GM19099 (cell line): Measurements from ENCODE around the gene SCTR.

Experiments
- POLR2A ChIP-seq: IDR thresholded peaks from 3 replicates; pipeline ENCODE4 v1.6.1; 2011; ENCODE audit warnings: low read depth; ENCODE audit not compliant: insufficient read length; ENCODE audit errors: extremely low read depth

SCTR gene

GRCh38 chr2:119439574-119440500, 84.4 kb downstream of the SCTR start:
- TF ChIP-seq POLR2A = no peak

- no peak for TF ChIP-seq POLR2A
Observed at GRCh38 chr2:119438726-119439284, 85.5 kb downstream of the SCTR start.

GRCh38 chr2:119438128-119438656, 86.1 kb downstream of the SCTR start:
- TF ChIP-seq POLR2A = no peak

GRCh38 chr2:119436993-119437772, 87.1 kb downstream of the SCTR start:
- TF ChIP-seq POLR2A = no peak

GRCh38 chr2:119435953-119436297, 88.4 kb downstream of the SCTR start:
- no peak for TF ChIP-seq POLR2A

- no peak for TF ChIP-seq POLR2A
Observed at GRCh38 chr2:119435081-119435952, 89.0 kb downstream of the SCTR start.

- TF ChIP-seq POLR2A = no peak
Observed at GRCh38 chr2:119434664-119435063, 89.6 kb downstream of the SCTR start.

- TF ChIP-seq POLR2A = no peak
Observed at GRCh38 chr2:119433636-119434327, 90.5 kb downstream of the SCTR start.

- TF ChIP-seq POLR2A = no peak
Observed at GRCh38 chr2:119432851-119433522, 91.3 kb downstream of the SCTR start.

GRCh38 chr2:119431976-119432850, 92.1 kb downstream of the SCTR start:
- no peak for TF ChIP-seq POLR2A

GRCh38 chr2:119431155-119431975, 92.9 kb downstream of the SCTR start, which contains the start of gene TMEM37:
TMEM37 (plus strand) TSS chr2:119431854; CDS start chr2:119431904, 50 bp downstream.
- TF ChIP-seq POLR2A = peak; percentile 39

GRCh38 chr2:119430023-119430498, 94.2 kb downstream of the SCTR start:
- no peak for TF ChIP-seq POLR2A
